ENCODE results near the gene SRGAP3. TPM values are rescaled to one million over a fixed set of nuclear protein-coding genes. Genes with fewer than 3 reads are reported as not detected.

The SRGAP3 gene
- total and polyA plus RNA-seq, 2 donors (not counting 1 experiment from before 2014, with no cell fraction given), result 1.4 to 1.5 TPM

GRCh38 chr3:8981700-8982099, 267.7 kb downstream of the SRGAP3 start:
- no peaks in the 10 kb centered on the region for H4K20me1 ChIP-seq (ENCODE audit: control insufficient read depth, insufficient read depth, low read length, poor library complexity, severe bottlenecking)
- H3K27me3 ChIP-seq (replicated peaks in 1 of 4; ENCODE audit: control extremely low read depth in 1 of 4, control insufficient read depth in 3 of 4, insufficient read depth in 4 of 4, low read length in 3 of 4), result peaks cover 0 to 28% (median 17%) of the 10 kb centered on the region in 4 experiments
- H3K9me3 Mint-ChIP-seq (ENCODE audit: insufficient read depth), result peaks cover 3% of the 10 kb centered on the region
- DNase-seq (no peak), ATAC-seq (ENCODE audit: low read depth) (no peak)
- peaks cover 2% of the 10 kb centered on the region for H3K4me1 Mint-ChIP-seq
- no peak overlapping the region for H3K27ac ChIP-seq (ENCODE audit: low read length in 2 of 2)
- intact Hi-C loops (cut with micrococcal nuclease), result no loop called here
- H3K4me1 ChIP-seq (ENCODE audit: control insufficient read depth in 2 of 2, insufficient read depth in 2 of 2, low read length in 2 of 2), result no peaks in the 10 kb centered on the region
- no peak overlapping the region for H3K4me3 ChIP-seq (ENCODE audit: control extremely low read depth in 1 of 5, extremely low read depth in 1 of 5, insufficient read depth in 1 of 5, low read depth in 2 of 5, low read length in 4 of 5)
- TF ChIP-seq EZH2 (IDR thresholded peaks at IDR 0.05; ENCODE audit: borderline replicate concordance, insufficient read depth, low read depth, low read length, poor library complexity, severe bottlenecking) (no peak), CTCF (IDR thresholded peaks at IDR 0.05) (no peak)
- no peak overlapping the region for H3K4me2 ChIP-seq (replicated peaks; ENCODE audit: low read depth, low read length, poor library complexity, severe bottlenecking)
- CTCF ChIA-PET, result no interaction called here
- no peak overlapping the region for H2AFZ ChIP-seq (ENCODE audit: insufficient read depth, low read depth, low read length, poor library complexity, severe bottlenecking)
- WGBS (ENCODE audit: insufficient coverage), result 85% methylated on average over 7 of the region's 9 CpGs
- no peak overlapping the region for H3K4me3 Mint-ChIP-seq
- H3K9me3 ChIP-seq (ENCODE audit: control extremely low read depth in 1 of 3, control insufficient read depth in 2 of 3, insufficient read depth in 1 of 3, low read length in 2 of 3), result peaks cover 0 to 6% (median 3%) of the 10 kb centered on the region in 3 donors
- H3K9ac ChIP-seq (ENCODE audit: low read length), result no peak overlapping the region
- POLR2A ChIA-PET, result no interaction called here
- no peak overlapping the region for H3K27ac Mint-ChIP-seq
- H3K27me3 Mint-ChIP-seq, result peaks cover 34% of the 10 kb centered on the region
- no peaks in the 10 kb centered on the region for H3K79me2 ChIP-seq (ENCODE audit: control insufficient read depth, insufficient read depth, low read length)
- H3K36me3 ChIP-seq (replicated peaks in 1 of 2; ENCODE audit: control extremely low read depth in 1 of 2, control insufficient read depth in 1 of 2, extremely low read depth in 1 of 2, insufficient read depth in 2 of 2, low read length in 1 of 2), result no peaks in the 10 kb centered on the region

- Histone ChIP-seq H3K9ac (ENCODE audit: low read length) (no peak overlapping the region), H3K27ac (ENCODE audit: low read length in 2 of 2) (no peak overlapping the region), H2AFZ (ENCODE audit: insufficient read depth, low read depth, low read length, poor library complexity, severe bottlenecking) (no peak overlapping the region), H3K36me3 (replicated peaks in 1 of 2; ENCODE audit: control extremely low read depth in 1 of 2, control insufficient read depth in 1 of 2, extremely low read depth in 1 of 2, insufficient read depth in 2 of 2, low read length in 1 of 2) (no peaks in the 10 kb centered on the region), H3K9me3 (ENCODE audit: control extremely low read depth in 1 of 3, control insufficient read depth in 2 of 3, insufficient read depth in 1 of 3, low read length in 2 of 3) (peaks cover 0 to 6% (median 3%) of the 10 kb centered on the region in 3 donors), H3K4me2 (replicated peaks; ENCODE audit: low read depth, low read length, poor library complexity, severe bottlenecking) (no peak overlapping the region), H4K20me1 (ENCODE audit: control insufficient read depth, insufficient read depth, low read length, poor library complexity, severe bottlenecking) (no peaks in the 10 kb centered on the region), H3K4me3 (ENCODE audit: control extremely low read depth in 1 of 5, extremely low read depth in 1 of 5, insufficient read depth in 1 of 5, low read depth in 2 of 5, low read length in 4 of 5) (no peak overlapping the region), H3K79me2 (ENCODE audit: control insufficient read depth, insufficient read depth, low read length) (no peaks in the 10 kb centered on the region), H3K4me1 (ENCODE audit: control insufficient read depth in 2 of 2, insufficient read depth in 2 of 2, low read length in 2 of 2) (no peaks in the 10 kb centered on the region), H3K27me3 (replicated peaks in 1 of 4; ENCODE audit: control extremely low read depth in 1 of 4, control insufficient read depth in 3 of 4, insufficient read depth in 4 of 4, low read length in 3 of 4) (peaks cover 0 to 28% (median 17%) of the 10 kb centered on the region in 4 experiments)
- no peak for ATAC-seq (ENCODE audit: low read depth)
- H3K27me3 Mint-ChIP-seq, result peaks cover 34% of the 10 kb centered on the region
- 84% methylated on average over 5 of the region's 9 CpGs for WGBS (ENCODE audit: insufficient coverage)
- no peak overlapping the region for H3K27ac Mint-ChIP-seq
- H3K4me3 Mint-ChIP-seq, result no peak overlapping the region
- DNase-seq, result no peak
- CTCF ChIA-PET, result no interaction called here
- H3K9me3 Mint-ChIP-seq (ENCODE audit: insufficient read depth), result peaks cover 3% of the 10 kb centered on the region
- POLR2A ChIA-PET, result no interaction called here
- no peak for TF ChIP-seq CTCF (IDR thresholded peaks at IDR 0.05)
- TF ChIP-seq EZH2 (IDR thresholded peaks at IDR 0.05; ENCODE audit: borderline replicate concordance, insufficient read depth, low read depth, low read length, poor library complexity, severe bottlenecking), result no peak
- peaks cover 2% of the 10 kb centered on the region for H3K4me1 Mint-ChIP-seq
- intact Hi-C loops (cut with micrococcal nuclease), result no loop called here
Observed at GRCh38 chr3:8981296-8981695, 268.1 kb downstream of the SRGAP3 start.

All from B cell (primary cell).